PC-9 (cell line): ENCODE measurements around the gene GPT2. TPM values are rescaled to one million over a fixed set of nuclear protein-coding genes. Genes with fewer than 3 reads are reported as not detected.

Experiments used
- BruUV-seq: library from RNA; stranded (reverse); fragments of 400-500 nt; replicated peaks from 2 replicates; lab custom pipeline; 2021; lab: Mats Ljungman, UMichigan
- CTCF ChIA-PET: fragments of 300-600 bp; sonication (Branson Sonifier 250); formaldehyde crosslinking; loops from one replicate; lab custom pipeline; 2022; ENCODE audit warnings: antibody characterized with exemption; lab: Charles Lee
- POLR2A ChIA-PET: fragments of 300-600 bp; sonication (Branson Sonifier 250); formaldehyde crosslinking; loops from one replicate; lab custom pipeline; 2022; ENCODE audit warnings: antibody characterized with exemption; ENCODE audit not compliant: unreplicated experiment; lab: Charles Lee
- DNase-seq, 2 experiments: peaks; one replicate each; pipeline versions ENCODE4 v3.0.0 to v3.0.0-alpha.2; 2015 to 2022; ENCODE audit warnings: mixed read lengths in 1 of 2
- H2AFZ ChIP-seq: fragments of 200-600 bp; sonication (generic); 2 replicates; pipeline ENCODE4 v1.8.1; 2017; ENCODE audit warnings: antibody characterized with exemption
- H3F3A ChIP-seq: fragments of 200-600 bp; sonication (generic); 2 replicates; pipeline ENCODE4 v1.8.1; 2017; ENCODE audit warnings: antibody characterized with exemption, mild to moderate bottlenecking, low read depth; ENCODE audit not compliant: insufficient read depth
- H3K27ac ChIP-seq: fragments of 200-600 bp; sonication (generic); 2 replicates; pipeline ENCODE4 v1.6.1; 2016; ENCODE audit warnings: mixed run types
- H3K27me3 ChIP-seq: fragments of 200-600 bp; sonication (generic); 2 replicates; pipeline ENCODE4 v1.6.1; 2016; ENCODE audit warnings: low read depth, mixed run types; ENCODE audit not compliant: insufficient read depth
- H3K36me3 ChIP-seq: fragments of 200-600 bp; sonication (generic); 2 replicates; pipeline ENCODE4 v1.6.1; 2016; ENCODE audit warnings: low read depth, mixed run types
- H3K4me1 ChIP-seq: fragments of 200-600 bp; sonication (generic); replicated peaks from 2 replicates; pipeline ENCODE4 v1.6.1; 2016; ENCODE audit warnings: mixed run types; ENCODE audit not compliant: insufficient read depth
- H3K4me2 ChIP-seq: fragments of 200-600 bp; sonication (generic); 2 replicates; pipeline ENCODE4 v1.6.1; 2017; ENCODE audit warnings: mixed run types
- H3K4me3 ChIP-seq: fragments of 200-600 bp; sonication (generic); 2 replicates; pipeline ENCODE4 v1.6.1; 2016; ENCODE audit warnings: mixed run types
- H3K79me2 ChIP-seq: fragments of 200-600 bp; sonication (generic); 2 replicates; pipeline ENCODE4 v1.6.1; 2017; ENCODE audit warnings: low read depth, mixed run types
- H3K9me2 ChIP-seq: fragments of 200-600 bp; sonication (generic); 2 replicates; pipeline ENCODE4 v1.8.1; 2017; ENCODE audit warnings: mild to moderate bottlenecking; ENCODE audit not compliant: insufficient read depth
- H3K9me3 ChIP-seq: fragments of 200-600 bp; sonication (generic); 2 replicates; pipeline ENCODE4 v1.8.1; 2016; ENCODE audit warnings: low read depth; ENCODE audit not compliant: insufficient read depth
- H4K20me1 ChIP-seq: fragments of 200-600 bp; sonication (generic); 2 replicates; pipeline ENCODE4 v1.8.1; 2017; ENCODE audit not compliant: insufficient read depth
- CTCF ChIP-seq: fragments of 200-600 bp; sonication (generic); conservative IDR thresholded peaks from 2 replicates; pipeline ENCODE4 v1.6.1; 2017; ENCODE audit warnings: mixed run types, antibody characterized with exemption, mild to moderate bottlenecking, moderate library complexity
- EZH2 ChIP-seq: fragments of 200-600 bp; sonication (generic); IDR thresholded peaks from 2 replicates; pipeline ENCODE4 v1.8.0; 2017; ENCODE audit warnings: antibody characterized with exemption, low read depth
- intact Hi-C: fragments of 100-400 bp; cut with micrococcal nuclease; formaldehyde crosslinking; loops from one replicate; pipeline ENCODE4 v1.10.0; 2022; ENCODE audit not compliant: unreplicated experiment
- total RNA-seq: library from RNA; stranded (reverse); gene quantifications from 2 replicates; pipeline ENCODE4 v1.2.3, GENCODE V29; 2021

Gene GPT2
- total RNA-seq, 1 experiment from 2014 or later, result 67.2 TPM

- POLR2A ChIA-PET, result no interaction called here
- no peak overlapping the region for H3K4me2 ChIP-seq
- CTCF ChIA-PET, result interaction anchor here (0.6 kb wide), 1 partner anchor 471 kb away, joined by 5 read pairs; no protein-coding TSS in a partner anchor
Observed at GRCh38 chr16:46948548-46949166, 64.5 kb downstream of the GPT2 start.

GRCh38 chr16:46949241-46949892, 65.2 kb downstream of the GPT2 start:
- no peaks in the 10 kb centered on the region for H3K36me3 ChIP-seq
- H4K20me1 ChIP-seq, result no peaks in the 10 kb centered on the region
- no peaks in the 10 kb centered on the region for H3K4me1 ChIP-seq
- no peaks in the 10 kb centered on the region for H3F3A ChIP-seq
- intact Hi-C loops, result loop anchor here (1.0 to 5.0 kb wide), 2 partner anchors 193 to 1216 kb away; partner anchors contain the start of gene NETO2
- no peak overlapping the region for H3K4me3 ChIP-seq
- ChIA-PET POLR2A (no interaction called here), CTCF (no interaction called here)
- H3K79me2 ChIP-seq, result no peaks in the 10 kb centered on the region
- no peak for TF ChIP-seq CTCF
- no peak for TF ChIP-seq EZH2
- H3K4me2 ChIP-seq, result no peak overlapping the region
- H3K27me3 ChIP-seq, result no peaks in the 10 kb centered on the region
- H3K9me2 ChIP-seq, result no peaks in the 10 kb centered on the region
- no TSS peak for BruUV-seq
- H2AFZ ChIP-seq, result no peak overlapping the region
- no peak overlapping the region for H3K27ac ChIP-seq
- no peak for DNase-seq
- H3K9me3 ChIP-seq, result no peaks in the 10 kb centered on the region

More at GRCh38 chr16:46948548-46949166, 64.5 kb downstream of the GPT2 start:
- no peak for DNase-seq
- Histone ChIP-seq H3K9me2 (no peaks in the 10 kb centered on the region), H3K27me3 (no peaks in the 10 kb centered on the region), H3K4me3 (no peak overlapping the region), H3K4me1 (no peaks in the 10 kb centered on the region), H3K79me2 (no peaks in the 10 kb centered on the region), H4K20me1 (no peaks in the 10 kb centered on the region), H3K36me3 (no peaks in the 10 kb centered on the region), H3K9me3 (no peaks in the 10 kb centered on the region), H2AFZ (no peak overlapping the region), H3F3A (no peaks in the 10 kb centered on the region), H3K27ac (no peak overlapping the region)
- TF ChIP-seq EZH2 (no peak), CTCF (no peak)
- BruUV-seq, result no TSS peak
- intact Hi-C loops, result loop anchor here (1.0 to 5.0 kb wide), 3 partner anchors 70 to 1217 kb away; partner anchors contain the start of gene NETO2

GRCh38 chr16:46950009-46950408, 65.8 kb downstream of the GPT2 start:
- intact Hi-C loops, result no loop called here
- Histone ChIP-seq H3K79me2 (no peaks in the 10 kb centered on the region), H3K9me2 (no peaks in the 10 kb centered on the region), H3K27me3 (no peaks in the 10 kb centered on the region), H3F3A (peaks cover 4% of the 10 kb centered on the region; the same call in 1 of the 2 replicates), H3K36me3 (0 out of 2 replicates have a peak, but pooled peaks cover 6% of the 10 kb centered on the region), H3K27ac (no peak overlapping the region), H3K9me3 (no peaks in the 10 kb centered on the region), H3K4me1 (no peaks in the 10 kb centered on the region), H3K4me2 (no peak overlapping the region), H4K20me1 (no peaks in the 10 kb centered on the region), H3K4me3 (no peak overlapping the region), H2AFZ (no peak overlapping the region)
- BruUV-seq, result no TSS peak
- no peak for DNase-seq
- TF ChIP-seq CTCF (no peak), EZH2 (no peak)
- ChIA-PET CTCF (no interaction called here), POLR2A (no interaction called here)
